IMR-90 (cell line): ENCODE data around the gene KAT6B. TPM values are rescaled to one million over a fixed set of nuclear protein-coding genes. Genes with fewer than 3 reads are reported as not detected.

Experiments used
- ATAC-seq: fragments of 200-7000 bp; cut with Tn5 transposase; 2 replicates; pipeline ENCODE4 v1.9.1; 2020; ENCODE audit warnings: low read depth, mild to moderate bottlenecking, moderate library complexity
- BruUV-seq: library from RNA; stranded (reverse); fragments of 400-500 nt; replicated peaks from 2 replicates; lab custom pipeline; 2021; lab: Mats Ljungman, UMichigan
- CTCF ChIA-PET: fragments of 300-600 bp; formaldehyde crosslinking; extraction: SDS; loops from one replicate; lab custom pipeline; 2021; ENCODE audit warnings: antibody characterized with exemption; lab: Yijun Ruan, JAX
- POLR2A ChIA-PET: fragments of 300-600 bp; sonication (Branson Sonifier 250); formaldehyde crosslinking; loops from one replicate; lab custom pipeline; 2022; ENCODE audit warnings: antibody characterized with exemption; ENCODE audit not compliant: unreplicated experiment; lab: Charles Lee
- DNase-seq: peaks from one replicate; pipeline ENCODE4 v3.0.0; 2013
- H2AFZ ChIP-seq: replicated peaks from 2 replicates; pipeline ENCODE3; 2013; ENCODE audit warnings: low read length, mild to moderate bottlenecking; ENCODE audit not compliant: poor library complexity
- H2AK5ac ChIP-seq: 2 replicates; pipeline ENCODE4 v1.6.1; 2013; ENCODE audit warnings: low read depth, low read length, inconsistent platforms
- H2AK9ac ChIP-seq: replicated peaks from 2 replicates; pipeline ENCODE3; 2013; ENCODE audit warnings: mild to moderate bottlenecking, low read depth, low read length, moderate library complexity; ENCODE audit not compliant: poor library complexity
- H2BK120ac ChIP-seq: 2 replicates; pipeline ENCODE4 v1.6.1; 2013; ENCODE audit warnings: low read depth, low read length, inconsistent platforms
- H2BK15ac ChIP-seq: 3 replicates; pipeline ENCODE4 v1.6.1; 2013; ENCODE audit warnings: low read depth, low read length, inconsistent platforms
- H2BK20ac ChIP-seq: 2 replicates; pipeline ENCODE4 v1.6.1; 2013; ENCODE audit warnings: low read depth, mild to moderate bottlenecking, inconsistent platforms, low read length, moderate library complexity
- H2BK5ac ChIP-seq: 2 replicates; pipeline ENCODE4 v1.6.1; 2013; ENCODE audit warnings: mild to moderate bottlenecking, low read depth, low read length, inconsistent platforms; ENCODE audit not compliant: poor library complexity, severe bottlenecking
- H3K14ac ChIP-seq: replicated peaks from 2 replicates; pipeline ENCODE4 v1.6.1; 2013; ENCODE audit warnings: low read depth, low read length, inconsistent platforms
- H3K18ac ChIP-seq: 2 replicates; pipeline ENCODE4 v1.6.1; 2013; ENCODE audit warnings: low read depth, low read length, control low read depth
- H3K23ac ChIP-seq: 2 replicates; pipeline ENCODE4 v1.6.1; 2013; ENCODE audit warnings: low read depth, low read length, inconsistent platforms
- H3K27ac ChIP-seq: 2 replicates; pipeline ENCODE4 v1.5.1; 2013; ENCODE audit warnings: mild to moderate bottlenecking, control low read depth, low read length; ENCODE audit not compliant: insufficient read depth
- H3K27me3 ChIP-seq: 2 replicates; pipeline ENCODE4 v1.6.1; 2013; ENCODE audit warnings: low read length; ENCODE audit not compliant: control insufficient read depth, insufficient read depth
- H3K36me3 ChIP-seq: 2 replicates; pipeline ENCODE4 v1.6.1; 2013; ENCODE audit warnings: low read length, mixed read lengths; ENCODE audit not compliant: control insufficient read depth, insufficient read depth
- H3K4ac ChIP-seq: 2 replicates; pipeline ENCODE4 v1.6.1; 2013; ENCODE audit warnings: low read depth, low read length, inconsistent platforms
- H3K4me1 ChIP-seq: 2 replicates; pipeline ENCODE4 v1.6.1; 2013; ENCODE audit warnings: low read length, mixed read lengths; ENCODE audit not compliant: control insufficient read depth, insufficient read depth
- H3K4me2 ChIP-seq: 2 replicates; pipeline ENCODE4 v1.6.1; 2013; ENCODE audit warnings: low read depth, mild to moderate bottlenecking, control low read depth, low read length, moderate library complexity
- H3K4me3 ChIP-seq: 2 replicates; pipeline ENCODE4 v1.5.1; 2013; ENCODE audit warnings: low read depth, mild to moderate bottlenecking, control low read depth, low read length, moderate library complexity; ENCODE audit not compliant: insufficient read depth
- H3K56ac ChIP-seq: 2 replicates; pipeline ENCODE4 v1.6.1; 2013; ENCODE audit warnings: low read length, inconsistent platforms; ENCODE audit not compliant: insufficient read depth; ENCODE audit errors: extremely low read depth
- H3K79me1 ChIP-seq, 2 experiments: 2 replicates each; pipeline ENCODE4 v1.6.1; 2013; ENCODE audit warnings: low read length in 2 of 2, inconsistent platforms in 1 of 2, low read depth in 1 of 2
- H3K9ac ChIP-seq: 2 replicates; pipeline ENCODE4 v1.6.1; 2013; ENCODE audit warnings: low read depth, low read length, control low read depth
- H3K9me1 ChIP-seq: 2 replicates; pipeline ENCODE4 v1.6.1; 2013; ENCODE audit warnings: low read length, inconsistent platforms; ENCODE audit not compliant: insufficient read depth
- H3K9me3 ChIP-seq: 2 replicates; pipeline ENCODE4 v1.6.1; 2013; ENCODE audit warnings: low read length; ENCODE audit not compliant: control insufficient read depth, insufficient read depth
- H4K20me1 ChIP-seq: 2 replicates; pipeline ENCODE4 v1.6.1; 2013; ENCODE audit warnings: low read length, inconsistent platforms; ENCODE audit not compliant: insufficient read depth
- H4K5ac ChIP-seq: 2 replicates; pipeline ENCODE4 v1.6.1; 2013; ENCODE audit warnings: mild to moderate bottlenecking, low read depth, low read length, control low read depth
- H4K8ac ChIP-seq, 2 experiments: 2 replicates each; pipeline ENCODE4 v1.6.1; 2013; ENCODE audit warnings: low read depth in 2 of 2, low read length in 2 of 2, control low read depth in 1 of 2, inconsistent platforms in 1 of 2
- H4K91ac ChIP-seq: 2 replicates; pipeline ENCODE4 v1.6.1; 2013; ENCODE audit warnings: low read depth, low read length, inconsistent platforms; ENCODE audit not compliant: insufficient read depth
- CHD1 ChIP-seq: IDR thresholded peaks from 2 replicates; pipeline ENCODE4 v1.6.1; 2012; ENCODE audit warnings: low read depth, low read length, improper control_type of control experiment
- MAFK ChIP-seq: IDR thresholded peaks from 2 replicates; pipeline ENCODE4 v1.6.1; 2012; ENCODE audit warnings: low read depth, low read length, improper control_type of control experiment
- MAZ ChIP-seq: IDR thresholded peaks from 2 replicates; pipeline ENCODE4 v1.6.1; 2012; ENCODE audit warnings: low read depth, mild to moderate bottlenecking, low read length, improper control_type of control experiment, moderate library complexity, borderline replicate concordance
- MXI1 ChIP-seq: IDR thresholded peaks from 2 replicates; pipeline ENCODE4 v1.6.1; 2012; ENCODE audit warnings: low read depth, mild to moderate bottlenecking, low read length, moderate library complexity, borderline replicate concordance
- NFE2L2 ChIP-seq: fragments of 150-350 bp; IDR thresholded peaks from 2 replicates; pipeline ENCODE4 v1.6.1; 2016; ENCODE audit warnings: low read depth, mild to moderate bottlenecking, low read length
- POLR2A ChIP-seq: IDR thresholded peaks from 2 replicates; pipeline ENCODE4 v1.6.1; 2012; ENCODE audit warnings: mild to moderate bottlenecking, low read depth, low read length
- WGBS, 2 experiments: methylation state at CpG; one replicate each; pipeline versions ENCODE4 v1.1.5 to v1.1.7; 2013; ENCODE audit warnings: missing lambda C conversion rate in 2 of 2; ENCODE audit not compliant: insufficient read length in 1 of 2; ENCODE audit errors: extremely low coverage in 2 of 2; 5-methylcytosine and 5-hydroxymethylcytosine counted together
- dilution Hi-C: fragments of 300-500 bp; cut with HindIII; formaldehyde crosslinking; loops from one replicate; pipeline ENCODE4 v1.14.3; 2018; ENCODE audit warnings: low sequenced_read_pairs; ENCODE audit not compliant: unreplicated experiment
- in situ Hi-C: fragments of 300-500 bp; cut with MboI; formaldehyde crosslinking; loops from 3 replicates; pipeline ENCODE4 v1.14.3; 2019; ENCODE audit warnings: low sequenced_read_pairs, inconsistent platforms, mixed read lengths
- intact Hi-C: fragments of 100-400 bp; cut with micrococcal nuclease; formaldehyde crosslinking; loops from 2 replicates; pipeline ENCODE4 v1.10.0; 2022
- polyA plus RNA-seq, 3 experiments: library from polyadenylated mRNA; depleted of rRNA; stranded (reverse); fragments of >200 nt; gene quantifications; 2 replicates each; pipeline ENCODE4 v1.2.3, GENCODE V29; 2012; ENCODE audit warnings: low replicate concordance in 1 of 3
- total RNA-seq: library from RNA; depleted of rRNA; stranded (reverse); fragments of >200 nt; gene quantifications from 2 replicates; pipeline ENCODE4 v1.2.3, GENCODE V29; 2012
- TF ChIP-seq, protein P1 (sequence below): conservative IDR thresholded peaks from 2 replicates; pipeline ENCODE4 v1.5.1; 2012; ENCODE audit warnings: mild to moderate bottlenecking, low read depth, low read length, improper control_type of control experiment

KAT6B gene
- total and polyA plus RNA-seq, 2 of the 4 experiments (the other 2 are of a cell fraction): 8.8 to 28.1 TPM

DNA sequence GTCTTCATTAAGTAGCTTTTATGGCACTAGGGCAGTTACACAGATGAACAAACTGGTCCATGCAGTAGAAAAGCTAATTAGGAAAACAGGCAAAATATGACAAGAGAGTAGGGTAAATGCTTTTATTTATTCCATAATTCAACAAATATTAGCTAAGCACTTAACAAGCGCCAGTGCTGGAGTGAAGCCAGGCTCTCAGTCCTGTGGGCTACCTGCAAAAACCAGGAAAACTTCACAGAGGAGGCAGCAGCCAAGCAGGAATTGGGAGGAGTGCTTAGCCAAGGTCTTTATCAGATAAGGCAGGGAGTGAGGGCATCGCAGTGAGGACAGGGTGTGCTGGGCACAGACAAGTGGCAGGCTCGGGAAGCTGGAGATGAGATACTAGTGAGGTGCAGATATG is 4.9 kb upstream of the KAT6B start:
- TF ChIP-seq POLR2A: no peak
- TF ChIP-seq, protein P1, sequence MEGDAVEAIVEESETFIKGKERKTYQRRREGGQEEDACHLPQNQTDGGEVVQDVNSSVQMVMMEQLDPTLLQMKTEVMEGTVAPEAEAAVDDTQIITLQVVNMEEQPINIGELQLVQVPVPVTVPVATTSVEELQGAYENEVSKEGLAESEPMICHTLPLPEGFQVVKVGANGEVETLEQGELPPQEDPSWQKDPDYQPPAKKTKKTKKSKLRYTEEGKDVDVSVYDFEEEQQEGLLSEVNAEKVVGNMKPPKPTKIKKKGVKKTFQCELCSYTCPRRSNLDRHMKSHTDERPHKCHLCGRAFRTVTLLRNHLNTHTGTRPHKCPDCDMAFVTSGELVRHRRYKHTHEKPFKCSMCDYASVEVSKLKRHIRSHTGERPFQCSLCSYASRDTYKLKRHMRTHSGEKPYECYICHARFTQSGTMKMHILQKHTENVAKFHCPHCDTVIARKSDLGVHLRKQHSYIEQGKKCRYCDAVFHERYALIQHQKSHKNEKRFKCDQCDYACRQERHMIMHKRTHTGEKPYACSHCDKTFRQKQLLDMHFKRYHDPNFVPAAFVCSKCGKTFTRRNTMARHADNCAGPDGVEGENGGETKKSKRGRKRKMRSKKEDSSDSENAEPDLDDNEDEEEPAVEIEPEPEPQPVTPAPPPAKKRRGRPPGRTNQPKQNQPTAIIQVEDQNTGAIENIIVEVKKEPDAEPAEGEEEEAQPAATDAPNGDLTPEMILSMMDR: no peak
- no peak for TF ChIP-seq MAFK
- TF ChIP-seq CHD1: no peak
- no peak for TF ChIP-seq NFE2L2
- no peak for TF ChIP-seq MAZ
- TF ChIP-seq MXI1: no peak
- CTCF ChIA-PET: interaction anchor here (0.6 kb wide), 1 partner anchor 11 kb away, joined by 6 read pairs; no protein-coding TSS in a partner anchor

More for the DNA sequence above, 4.9 kb upstream of the KAT6B start:
- H3K9me1 ChIP-seq: peaks cover 13% of the 10 kb centered on the region
- H2BK20ac ChIP-seq: no peak overlapping the region; the same call in none of the 2 replicates
- H3K23ac ChIP-seq: peak overlapping the region; percentile 50; the same call in 1 of the 2 replicates
- H2BK15ac ChIP-seq: no peak overlapping the region; the same call in 2 of the 3 replicates
- no peaks in the 10 kb centered on the region for H3K27me3 ChIP-seq
- 0 out of 2 replicates have a peak overlapping the region, but pooled peaks have one; percentile 49 for H3K4ac ChIP-seq
- no peak overlapping the region for H3K4me2 ChIP-seq
- POLR2A ChIA-PET: no interaction called here
- dilution Hi-C loops (no loop called here), in situ Hi-C loops (no loop called here), intact Hi-C loops (loop anchor here (10.0 kb wide), 2 partner anchors 203 to 413 kb away; partner anchors contain the start of gene COMTD1)
- peak overlapping the region; percentile 52 for H2AK9ac ChIP-seq
- H4K5ac ChIP-seq: no peak overlapping the region
- peak overlapping the region; percentile 62 for H3K14ac ChIP-seq
- H2AK5ac ChIP-seq: peak overlapping the region; percentile 20; the same call in 1 of the 2 replicates
- no peak overlapping the region; the same call in 1 of the 2 replicates for H4K91ac ChIP-seq
- peak overlapping the region; percentile 67 for H2AFZ ChIP-seq
- peak overlapping the region; percentile 33; the same call in 1 of the 2 replicates for H2BK120ac ChIP-seq
- no peak overlapping the region for H3K9ac ChIP-seq
- H3K4me1 ChIP-seq: peaks cover 16% of the 10 kb centered on the region
- H4K20me1 ChIP-seq: no peaks in the 10 kb centered on the region
- no peak overlapping the region for H2BK5ac ChIP-seq
- no peak overlapping the region for H3K27ac ChIP-seq
- no peak overlapping the region for H3K4me3 ChIP-seq
- 60% methylated on average over 1 of the region's 3 CpGs; no CpG with 5 or more reads in 1 of the 2 experiments for WGBS, 2 experiments
- H3K18ac ChIP-seq: no peak overlapping the region
- H3K9me3 ChIP-seq: no peaks in the 10 kb centered on the region; the same call in 1 of the 2 replicates
- peaks cover 4 to 9% of the 10 kb centered on the region in 2 experiments; a peak in 3 of 4 replicates for H3K79me1 ChIP-seq
- no peaks in the 10 kb centered on the region for H3K36me3 ChIP-seq
- peak overlapping the region in 1 of 2 experiments; percentile 46; a peak in 1 of 4 replicates for H4K8ac ChIP-seq
- no TSS peak for BruUV-seq
- H3K56ac ChIP-seq: no peak overlapping the region
- DNase-seq (no peak), ATAC-seq (no peak)
